Measurements from ENCODE around the gene CGB5.

Gene CGB5

GRCh38 chr19:49059053-49059452 lies 15.4 kb downstream of the CGB5 start:
- no peak for DNase-seq

GRCh38 chr19:49061000-49061399 lies 17.4 kb downstream of the CGB5 start:
- no peak for DNase-seq

- no peak for DNase-seq
Observed at GRCh38 chr19:49061445-49061844, 17.8 kb downstream of the CGB5 start.

GRCh38 chr19:49064029-49064629 lies 20.5 kb downstream of the CGB5 start:
- no peak for DNase-seq

GRCh38 chr19:49064768-49065611 lies 21.3 kb downstream of the CGB5 start, which contains the start of gene NTF4:
Gene NTF4, minus strand, starts transcription at chr19:49064818. Its CDS starts 2,821 bp downstream, at chr19:49061997.
- DNase-seq = peak; percentile 26

- DNase-seq = no peak
Observed at GRCh38 chr19:49065905-49066512, 22.4 kb downstream of the CGB5 start.

- no peak for DNase-seq
Observed at GRCh38 chr19:49067554-49067953, 23.9 kb downstream of the CGB5 start.

GRCh38 chr19:49069026-49069425 lies 25.4 kb downstream of the CGB5 start:
- no peak for DNase-seq

- no peak for DNase-seq
Observed at GRCh38 chr19:49070416-49070815, 26.8 kb downstream of the CGB5 start.

- no peak for DNase-seq
Observed at GRCh38 chr19:49071860-49072547, 28.4 kb downstream of the CGB5 start.

- peak; percentile 33 for DNase-seq
Observed at GRCh38 chr19:49073514-49074378, 30.1 kb downstream of the CGB5 start.

GRCh38 chr19:49074869-49075268 lies 31.2 kb downstream of the CGB5 start:
- DNase-seq = peak; percentile 60

- DNase-seq = no peak
Observed at GRCh38 chr19:49080392-49080791, 36.7 kb downstream of the CGB5 start.

GRCh38 chr19:49081273-49081672 lies 37.6 kb downstream of the CGB5 start:
- no peak for DNase-seq

GRCh38 chr19:49084206-49085019 lies 40.8 kb downstream of the CGB5 start:
- peak; percentile 61 for DNase-seq

- DNase-seq = peak; percentile 100
Observed at GRCh38 chr19:49085020-49085867, 41.6 kb downstream of the CGB5 start, which contains the start of gene SNRNP70. Gene SNRNP70, plus strand, starts transcription at chr19:49085451. Its CDS starts 964 bp downstream, at chr19:49086415.

- DNase-seq = no peak
Observed at GRCh38 chr19:49085868-49086232, 42.2 kb downstream of the CGB5 start.

- DNase-seq = no peak
Observed at GRCh38 chr19:49086296-49086695, 42.6 kb downstream of the CGB5 start.

GRCh38 chr19:49091391-49092038 lies 47.9 kb downstream of the CGB5 start:
- no peak for DNase-seq

- DNase-seq = no peak
Observed at GRCh38 chr19:49092686-49093085, 49.0 kb downstream of the CGB5 start.

All from NCI-H146 (cell line).